ENCODE data around the gene STIP1.

The STIP1 gene

GRCh38 chr11:64253043-64253442 is 67.1 kb downstream of the STIP1 start:
- DNase-seq = no peak

GRCh38 chr11:64253481-64253880 is 67.5 kb downstream of the STIP1 start:
- no peak for DNase-seq
